22Rv1 (cell line): ENCODE measurements around the gene XIRP1.

ENCODE experiments used
- ZFX ChIP-seq: fragments of 450-650 bp; IDR thresholded peaks from 2 replicates; pipeline ENCODE4 v1.6.1; 2017; ENCODE audit warnings: antibody characterized with exemption, borderline replicate concordance
- TF ChIP-seq, protein P1 (sequence below): fragments of 450-650 bp; IDR thresholded peaks from 2 replicates; pipeline ENCODE4 v1.5.1; 2017; ENCODE audit warnings: mild to moderate bottlenecking

DNA sequence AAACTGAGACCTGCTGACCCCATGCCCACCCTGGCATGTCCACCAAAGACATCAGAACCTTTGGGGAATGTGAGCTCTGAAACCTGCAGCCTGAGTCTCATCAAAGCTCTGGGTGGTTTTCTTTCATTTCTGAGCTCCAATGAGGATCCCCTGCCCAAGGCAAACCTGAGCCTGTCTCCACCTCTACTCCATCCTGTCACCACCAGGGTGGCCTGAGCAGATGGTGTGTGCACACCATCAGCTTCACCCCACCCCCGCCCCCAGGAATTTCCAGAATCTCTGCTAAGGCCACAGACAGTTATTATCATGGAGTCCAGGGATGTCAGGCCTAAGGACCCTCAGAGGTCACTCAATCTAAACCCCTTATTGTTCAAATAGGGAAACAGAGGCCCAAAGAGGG lies 1.3 kb downstream of the XIRP1 start:
- TF ChIP-seq, protein P1, sequence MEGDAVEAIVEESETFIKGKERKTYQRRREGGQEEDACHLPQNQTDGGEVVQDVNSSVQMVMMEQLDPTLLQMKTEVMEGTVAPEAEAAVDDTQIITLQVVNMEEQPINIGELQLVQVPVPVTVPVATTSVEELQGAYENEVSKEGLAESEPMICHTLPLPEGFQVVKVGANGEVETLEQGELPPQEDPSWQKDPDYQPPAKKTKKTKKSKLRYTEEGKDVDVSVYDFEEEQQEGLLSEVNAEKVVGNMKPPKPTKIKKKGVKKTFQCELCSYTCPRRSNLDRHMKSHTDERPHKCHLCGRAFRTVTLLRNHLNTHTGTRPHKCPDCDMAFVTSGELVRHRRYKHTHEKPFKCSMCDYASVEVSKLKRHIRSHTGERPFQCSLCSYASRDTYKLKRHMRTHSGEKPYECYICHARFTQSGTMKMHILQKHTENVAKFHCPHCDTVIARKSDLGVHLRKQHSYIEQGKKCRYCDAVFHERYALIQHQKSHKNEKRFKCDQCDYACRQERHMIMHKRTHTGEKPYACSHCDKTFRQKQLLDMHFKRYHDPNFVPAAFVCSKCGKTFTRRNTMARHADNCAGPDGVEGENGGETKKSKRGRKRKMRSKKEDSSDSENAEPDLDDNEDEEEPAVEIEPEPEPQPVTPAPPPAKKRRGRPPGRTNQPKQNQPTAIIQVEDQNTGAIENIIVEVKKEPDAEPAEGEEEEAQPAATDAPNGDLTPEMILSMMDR, result no peak
- TF ChIP-seq ZFX, result no peak
